ENCODE data around the gene NOC4L. TPM values are rescaled to one million over a fixed set of nuclear protein-coding genes. Genes with fewer than 3 reads are reported as not detected.

The NOC4L gene
- total and polyA plus RNA-seq, 2 experiments from 2014 or later, result 42.4 to 54.7 TPM

DNA sequence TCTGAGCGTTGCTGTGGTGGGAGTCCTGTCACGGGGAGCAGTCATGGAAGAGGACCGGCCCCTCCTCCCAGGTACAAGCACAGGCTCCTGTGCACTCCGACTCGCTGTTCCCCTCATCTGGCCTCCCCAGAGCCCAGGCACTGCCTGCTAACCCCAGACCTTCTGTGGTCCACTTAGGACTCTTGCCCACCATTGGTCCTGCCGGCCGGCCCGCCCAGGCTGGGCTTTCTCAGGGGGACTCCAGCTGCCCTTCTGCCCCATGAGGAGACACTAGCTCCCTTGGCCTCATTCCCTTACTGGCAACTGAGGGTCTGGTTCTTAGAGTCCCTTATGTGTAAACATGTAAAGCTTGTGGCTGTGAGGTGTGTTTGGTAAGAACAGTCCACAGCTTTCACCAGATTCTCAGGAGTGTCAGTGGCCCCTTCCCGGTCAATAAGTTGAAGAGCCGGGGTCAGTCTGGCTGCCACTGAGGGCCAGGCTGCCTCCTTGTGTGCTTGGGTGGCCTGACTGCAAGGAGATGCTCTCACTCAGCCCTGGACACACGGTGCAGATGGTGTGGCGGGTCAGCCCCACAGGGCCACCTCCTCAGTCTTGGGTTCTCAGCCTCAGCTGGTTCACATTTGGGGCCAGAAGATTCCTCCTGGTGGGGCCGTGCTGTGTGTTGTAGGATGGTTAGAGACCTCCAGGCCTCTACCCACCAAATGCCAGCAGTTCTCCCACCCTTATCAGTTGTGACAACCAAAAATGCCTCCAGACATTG, 43.8 kb upstream of the NOC4L start:
- Histone ChIP-seq H3K36me3 (ENCODE audit: insufficient read depth) (no peaks in the 10 kb centered on the region; the same call in 1 of the 2 replicates), H3F3A (replicated peaks; ENCODE audit: low read depth) (no peaks in the 10 kb centered on the region), H3K4me3 (no peak overlapping the region), H3K27ac (ENCODE audit: low read depth) (no peak overlapping the region), H3K4me1 (ENCODE audit: insufficient read depth) (no peaks in the 10 kb centered on the region), H3K79me2 (replicated peaks; ENCODE audit: insufficient read depth) (peaks cover 25% of the 10 kb centered on the region; the same call in 1 of the 2 replicates), H3K27me3 (ENCODE audit: insufficient read depth) (no peaks in the 10 kb centered on the region), H2AFZ (no peak overlapping the region), H3K9me2 (ENCODE audit: insufficient read depth) (no peaks in the 10 kb centered on the region), H3K4me2 (no peak overlapping the region), H4K20me1 (replicated peaks; ENCODE audit: insufficient read depth) (peaks cover 12% of the 10 kb centered on the region; the same call in 1 of the 2 replicates)
- DNase-seq (ENCODE audit: low spot score), result no peak
- TF ChIP-seq, protein P1, sequence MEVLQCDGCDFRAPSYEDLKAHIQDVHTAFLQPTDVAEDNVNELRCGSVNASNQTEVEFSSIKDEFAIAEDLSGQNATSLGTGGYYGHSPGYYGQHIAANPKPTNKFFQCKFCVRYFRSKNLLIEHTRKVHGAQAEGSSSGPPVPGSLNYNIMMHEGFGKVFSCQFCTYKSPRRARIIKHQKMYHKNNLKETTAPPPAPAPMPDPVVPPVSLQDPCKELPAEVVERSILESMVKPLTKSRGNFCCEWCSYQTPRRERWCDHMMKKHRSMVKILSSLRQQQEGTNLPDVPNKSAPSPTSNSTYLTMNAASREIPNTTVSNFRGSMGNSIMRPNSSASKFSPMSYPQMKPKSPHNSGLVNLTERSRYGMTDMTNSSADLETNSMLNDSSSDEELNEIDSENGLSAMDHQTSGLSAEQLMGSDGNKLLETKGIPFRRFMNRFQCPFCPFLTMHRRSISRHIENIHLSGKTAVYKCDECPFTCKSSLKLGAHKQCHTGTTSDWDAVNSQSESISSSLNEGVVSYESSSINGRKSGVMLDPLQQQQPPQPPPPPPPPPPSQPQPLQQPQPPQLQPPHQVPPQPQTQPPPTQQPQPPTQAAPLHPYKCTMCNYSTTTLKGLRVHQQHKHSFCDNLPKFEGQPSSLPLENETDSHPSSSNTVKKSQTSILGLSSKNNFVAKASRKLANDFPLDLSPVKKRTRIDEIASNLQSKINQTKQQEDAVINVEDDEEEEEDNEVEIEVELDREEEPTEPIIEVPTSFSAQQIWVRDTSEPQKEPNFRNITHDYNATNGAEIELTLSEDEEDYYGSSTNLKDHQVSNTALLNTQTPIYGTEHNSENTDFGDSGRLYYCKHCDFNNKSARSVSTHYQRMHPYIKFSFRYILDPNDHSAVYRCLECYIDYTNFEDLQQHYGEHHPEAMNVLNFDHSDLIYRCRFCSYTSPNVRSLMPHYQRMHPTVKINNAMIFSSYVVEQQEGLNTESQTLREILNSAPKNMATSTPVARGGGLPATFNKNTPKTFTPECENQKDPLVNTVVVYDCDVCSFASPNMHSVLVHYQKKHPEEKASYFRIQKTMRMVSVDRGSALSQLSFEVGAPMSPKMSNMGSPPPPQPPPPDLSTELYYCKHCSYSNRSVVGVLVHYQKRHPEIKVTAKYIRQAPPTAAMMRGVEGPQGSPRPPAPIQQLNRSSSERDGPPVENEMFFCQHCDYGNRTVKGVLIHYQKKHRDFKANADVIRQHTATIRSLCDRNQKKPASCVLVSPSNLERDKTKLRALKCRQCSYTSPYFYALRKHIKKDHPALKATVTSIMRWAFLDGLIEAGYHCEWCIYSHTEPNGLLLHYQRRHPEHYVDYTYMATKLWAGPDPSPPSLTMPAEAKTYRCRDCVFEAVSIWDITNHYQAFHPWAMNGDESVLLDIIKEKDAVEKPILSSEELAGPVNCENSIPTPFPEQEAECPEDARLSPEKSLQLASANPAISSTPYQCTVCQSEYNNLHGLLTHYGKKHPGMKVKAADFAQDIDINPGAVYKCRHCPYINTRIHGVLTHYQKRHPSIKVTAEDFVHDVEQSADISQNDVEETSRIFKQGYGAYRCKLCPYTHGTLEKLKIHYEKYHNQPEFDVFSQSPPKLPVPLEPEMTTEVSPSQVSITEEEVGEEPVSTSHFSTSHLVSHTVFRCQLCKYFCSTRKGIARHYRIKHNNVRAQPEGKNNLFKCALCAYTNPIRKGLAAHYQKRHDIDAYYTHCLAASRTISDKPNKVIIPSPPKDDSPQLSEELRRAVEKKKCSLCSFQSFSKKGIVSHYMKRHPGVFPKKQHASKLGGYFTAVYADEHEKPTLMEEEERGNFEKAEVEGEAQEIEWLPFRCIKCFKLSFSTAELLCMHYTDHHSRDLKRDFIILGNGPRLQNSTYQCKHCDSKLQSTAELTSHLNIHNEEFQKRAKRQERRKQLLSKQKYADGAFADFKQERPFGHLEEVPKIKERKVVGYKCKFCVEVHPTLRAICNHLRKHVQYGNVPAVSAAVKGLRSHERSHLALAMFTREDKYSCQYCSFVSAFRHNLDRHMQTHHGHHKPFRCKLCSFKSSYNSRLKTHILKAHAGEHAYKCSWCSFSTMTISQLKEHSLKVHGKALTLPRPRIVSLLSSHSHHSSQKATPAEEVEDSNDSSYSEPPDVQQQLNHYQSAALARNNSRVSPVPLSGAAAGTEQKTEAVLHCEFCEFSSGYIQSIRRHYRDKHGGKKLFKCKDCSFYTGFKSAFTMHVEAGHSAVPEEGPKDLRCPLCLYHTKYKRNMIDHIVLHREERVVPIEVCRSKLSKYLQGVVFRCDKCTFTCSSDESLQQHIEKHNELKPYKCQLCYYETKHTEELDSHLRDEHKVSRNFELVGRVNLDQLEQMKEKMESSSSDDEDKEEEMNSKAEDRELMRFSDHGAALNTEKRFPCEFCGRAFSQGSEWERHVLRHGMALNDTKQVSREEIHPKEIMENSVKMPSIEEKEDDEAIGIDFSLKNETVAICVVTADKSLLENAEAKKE (CRISPR knock-in tag; IDR thresholded peaks at IDR 0.05), result no peak
- TF ChIP-seq ZNF331 (CRISPR knock-in tag; IDR thresholded peaks at IDR 0.05; ENCODE audit: low read depth) (no peak), STAT1 (IDR thresholded peaks at IDR 0.05; ENCODE audit: unreplicated experiment) (no peak), CREB1 (CRISPR knock-in tag; IDR thresholded peaks at IDR 0.05; ENCODE audit: low read depth) (no peak), ZNF114 (CRISPR knock-in tag; IDR thresholded peaks at IDR 0.05) (no peak), EZH2phosphoT487 (IDR thresholded peaks at IDR 0.05; ENCODE audit: unreplicated experiment) (no peak)
- TF ChIP-seq, protein P2, sequence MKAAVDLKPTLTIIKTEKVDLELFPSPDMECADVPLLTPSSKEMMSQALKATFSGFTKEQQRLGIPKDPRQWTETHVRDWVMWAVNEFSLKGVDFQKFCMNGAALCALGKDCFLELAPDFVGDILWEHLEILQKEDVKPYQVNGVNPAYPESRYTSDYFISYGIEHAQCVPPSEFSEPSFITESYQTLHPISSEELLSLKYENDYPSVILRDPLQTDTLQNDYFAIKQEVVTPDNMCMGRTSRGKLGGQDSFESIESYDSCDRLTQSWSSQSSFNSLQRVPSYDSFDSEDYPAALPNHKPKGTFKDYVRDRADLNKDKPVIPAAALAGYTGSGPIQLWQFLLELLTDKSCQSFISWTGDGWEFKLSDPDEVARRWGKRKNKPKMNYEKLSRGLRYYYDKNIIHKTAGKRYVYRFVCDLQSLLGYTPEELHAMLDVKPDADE (IDR thresholded peaks at IDR 0.05), result no peak
- Mint-ChIP-seq H3K9me3 (peaks cover 10% of the 10 kb centered on the region), H3K36me3 (ENCODE audit: low read depth) (peaks cover 38% of the 10 kb centered on the region), H3K27me3 (ENCODE audit: insufficient read depth, low read depth, poor library complexity) (peaks cover 9% of the 10 kb centered on the region), H3K4me3 (no peak overlapping the region), H3K27ac (no peak overlapping the region), H3K4me1 (peaks cover 8% of the 10 kb centered on the region; the same call in 2 of the 3 replicates)
- ATAC-seq, result no peak

All from GM23338 (cell line).